HEK293T (cell line): ENCODE measurements around the gene THSD7B.

Experiments
- ARNT ChIP-seq: fragments of 450-650 bp; IDR thresholded peaks from 2 replicates; pipeline ENCODE4 v1.6.1; 2017; ENCODE audit warnings: mild to moderate bottlenecking
- BHLHE40 ChIP-seq: fragments of 450-650 bp; IDR thresholded peaks from 2 replicates; pipeline ENCODE4 v1.6.1; 2016; ENCODE audit warnings: mild to moderate bottlenecking, moderate library complexity, borderline replicate concordance
- CTBP1 ChIP-seq: fragments of 450-650 bp; IDR thresholded peaks from 2 replicates; pipeline ENCODE4 v1.6.1; 2016; ENCODE audit warnings: borderline replicate concordance
- FOXA1 ChIP-seq: fragments of 450-650 bp; IDR thresholded peaks from 2 replicates; pipeline ENCODE4 v1.6.1; 2016; ENCODE audit warnings: mild to moderate bottlenecking
- FOXK2 ChIP-seq: fragments of 450-650 bp; IDR thresholded peaks from 2 replicates; pipeline ENCODE4 v1.6.1; 2016; ENCODE audit warnings: mild to moderate bottlenecking
- FOXM1 ChIP-seq: fragments of 450-650 bp; IDR thresholded peaks from 2 replicates; pipeline ENCODE4 v1.6.1; 2017; ENCODE audit warnings: mild to moderate bottlenecking, borderline replicate concordance
- HDGF ChIP-seq: fragments of 450-650 bp; IDR thresholded peaks from 2 replicates; pipeline ENCODE4 v1.6.1; 2017; ENCODE audit warnings: antibody characterized with exemption, borderline replicate concordance
- LEF1 ChIP-seq: fragments of 450-650 bp; IDR thresholded peaks from 2 replicates; pipeline ENCODE4 v1.6.1; 2017; ENCODE audit warnings: mild to moderate bottlenecking, borderline replicate concordance
- NFRKB ChIP-seq: fragments of 450-650 bp; IDR thresholded peaks from 2 replicates; pipeline ENCODE4 v1.6.1; 2016; ENCODE audit warnings: mild to moderate bottlenecking, moderate library complexity
- SP1 ChIP-seq: fragments of 450-650 bp; IDR thresholded peaks from 2 replicates; pipeline ENCODE4 v1.6.1; 2017
- SUZ12 ChIP-seq: fragments of 450-650 bp; IDR thresholded peaks from 2 replicates; pipeline ENCODE4 v1.6.1; 2016; ENCODE audit warnings: mild to moderate bottlenecking
- TARDBP ChIP-seq: fragments of 450-650 bp; IDR thresholded peaks from 2 replicates; pipeline ENCODE4 v1.6.1; 2016
- ZNF384 ChIP-seq: fragments of 450-650 bp; IDR thresholded peaks from 2 replicates; pipeline ENCODE4 v1.6.1; 2016
- TF ChIP-seq, protein P1 (sequence below): fragments of 450-650 bp; IDR thresholded peaks from 2 replicates; pipeline ENCODE4 v1.6.1; 2016

DNA sequence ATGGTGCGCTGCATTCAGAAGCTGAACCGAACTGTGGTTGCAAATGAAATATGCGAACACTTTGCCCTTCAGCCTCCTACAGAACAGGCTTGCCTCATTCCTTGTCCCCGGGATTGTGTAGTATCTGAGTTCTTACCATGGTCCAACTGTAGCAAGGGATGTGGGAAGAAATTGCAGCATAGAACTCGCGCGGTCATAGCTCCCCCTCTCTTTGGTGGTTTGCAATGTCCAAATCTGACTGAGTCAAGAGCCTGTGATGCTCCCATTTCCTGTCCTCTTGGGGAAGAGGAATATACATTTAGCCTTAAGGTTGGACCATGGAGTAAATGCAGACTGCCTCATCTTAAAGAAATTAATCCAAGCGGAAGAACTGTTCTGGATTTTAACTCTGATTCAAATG is 291.4 kb downstream of the THSD7B start:
- TF ChIP-seq SP1: no peak
- TF ChIP-seq TARDBP: no peak
- TF ChIP-seq FOXM1: no peak
- TF ChIP-seq ARNT: no peak
- no peak for TF ChIP-seq FOXK2
- TF ChIP-seq SUZ12: no peak
- no peak for TF ChIP-seq LEF1
- no peak for TF ChIP-seq FOXA1
- TF ChIP-seq, protein P1, sequence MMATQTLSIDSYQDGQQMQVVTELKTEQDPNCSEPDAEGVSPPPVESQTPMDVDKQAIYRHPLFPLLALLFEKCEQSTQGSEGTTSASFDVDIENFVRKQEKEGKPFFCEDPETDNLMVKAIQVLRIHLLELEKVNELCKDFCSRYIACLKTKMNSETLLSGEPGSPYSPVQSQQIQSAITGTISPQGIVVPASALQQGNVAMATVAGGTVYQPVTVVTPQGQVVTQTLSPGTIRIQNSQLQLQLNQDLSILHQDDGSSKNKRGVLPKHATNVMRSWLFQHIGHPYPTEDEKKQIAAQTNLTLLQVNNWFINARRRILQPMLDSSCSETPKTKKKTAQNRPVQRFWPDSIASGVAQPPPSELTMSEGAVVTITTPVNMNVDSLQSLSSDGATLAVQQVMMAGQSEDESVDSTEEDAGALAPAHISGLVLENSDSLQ: no peak
- no peak for TF ChIP-seq CTBP1
- no peak for TF ChIP-seq ZNF384
- no peak for TF ChIP-seq NFRKB
- no peak for TF ChIP-seq HDGF
- no peak for TF ChIP-seq BHLHE40
